ENCODE data around the gene LBH.
"Not testable (repeated sequence)": the region's sequence is repeated elsewhere in the genome, so short reads cannot be mapped to it uniquely, and the experiment has no call there.

The LBH gene

GRCh38 chr2:30261695-30262211 is 30.4 kb downstream of the LBH start:
- H3K4me3 ChIP-seq (ENCODE audit: low read depth, low read length): no peak overlapping the region

GRCh38 chr2:30262716-30263309 is 31.5 kb downstream of the LBH start:
- Histone ChIP-seq H3K4me1 (ENCODE audit: control insufficient read depth, insufficient read depth, low read length) (peaks cover 10% of the 10 kb centered on the region; the same call in 1 of the 2 replicates), H3K36me3 (ENCODE audit: control insufficient read depth, insufficient read depth, low read length) (peaks cover 13% of the 10 kb centered on the region), H3K4me3 (ENCODE audit: low read depth, low read length) (no peak overlapping the region), H3K9me3 (ENCODE audit: control insufficient read depth, insufficient read depth, low read length) (no peaks in the 10 kb centered on the region), H3K27me3 (ENCODE audit: control insufficient read depth, insufficient read depth, low read length) (no peaks in the 10 kb centered on the region), H3K9ac (ENCODE audit: low read depth, low read length) (no peak overlapping the region), H3K27ac (ENCODE audit: low read depth, low read length) (no peak overlapping the region)

More at GRCh38 chr2:30261695-30262211, 30.4 kb downstream of the LBH start:
- no peak overlapping the region for H3K27ac ChIP-seq (ENCODE audit: low read depth, low read length)
- H3K4me1 ChIP-seq (ENCODE audit: control insufficient read depth, insufficient read depth, low read length): peaks cover 3% of the 10 kb centered on the region; the same call in 1 of the 2 replicates
- no peaks in the 10 kb centered on the region for H3K9me3 ChIP-seq (ENCODE audit: control insufficient read depth, insufficient read depth, low read length)
- H3K27me3 ChIP-seq (ENCODE audit: control insufficient read depth, insufficient read depth, low read length): no peaks in the 10 kb centered on the region
- no peak overlapping the region for H3K9ac ChIP-seq (ENCODE audit: low read depth, low read length)
- peaks cover 17% of the 10 kb centered on the region for H3K36me3 ChIP-seq (ENCODE audit: control insufficient read depth, insufficient read depth, low read length)

- Histone ChIP-seq H3K4me1 (ENCODE audit: control insufficient read depth, insufficient read depth, low read length) (peaks cover 10% of the 10 kb centered on the region; the same call in 1 of the 2 replicates), H3K27ac (ENCODE audit: low read depth, low read length) (no peak overlapping the region), H3K36me3 (ENCODE audit: control insufficient read depth, insufficient read depth, low read length) (no peaks in the 10 kb centered on the region), H3K4me3 (ENCODE audit: low read depth, low read length) (no peak overlapping the region), H3K9me3 (ENCODE audit: control insufficient read depth, insufficient read depth, low read length) (no peaks in the 10 kb centered on the region), H3K27me3 (ENCODE audit: control insufficient read depth, insufficient read depth, low read length) (no peaks in the 10 kb centered on the region), H3K9ac (ENCODE audit: low read depth, low read length) (no peak overlapping the region)
These were observed 32.9 kb downstream of the LBH start for GRCh38 chr2:30264274-30264673.

- H3K27me3 ChIP-seq (ENCODE audit: control insufficient read depth, insufficient read depth, low read length): no peaks in the 10 kb centered on the region
- no peak overlapping the region for H3K27ac ChIP-seq (ENCODE audit: low read depth, low read length)
- peaks cover 10% of the 10 kb centered on the region; the same call in 1 of the 2 replicates for H3K4me1 ChIP-seq (ENCODE audit: control insufficient read depth, insufficient read depth, low read length)
- H3K9ac ChIP-seq (ENCODE audit: low read depth, low read length): no peak overlapping the region
- H3K36me3 ChIP-seq (ENCODE audit: control insufficient read depth, insufficient read depth, low read length): no peaks in the 10 kb centered on the region
- no peaks in the 10 kb centered on the region for H3K9me3 ChIP-seq (ENCODE audit: control insufficient read depth, insufficient read depth, low read length)
- no peak overlapping the region for H3K4me3 ChIP-seq (ENCODE audit: low read depth, low read length)
These were observed 34.0 kb downstream of the LBH start for GRCh38 chr2:30265052-30266015.

- Histone ChIP-seq H3K4me1 (ENCODE audit: control insufficient read depth, insufficient read depth, low read length) (peaks cover 10% of the 10 kb centered on the region; the same call in 1 of the 2 replicates), H3K27me3 (ENCODE audit: control insufficient read depth, insufficient read depth, low read length) (no peaks in the 10 kb centered on the region), H3K9me3 (ENCODE audit: control insufficient read depth, insufficient read depth, low read length) (no peaks in the 10 kb centered on the region), H3K27ac (ENCODE audit: low read depth, low read length) (no peak overlapping the region), H3K36me3 (ENCODE audit: control insufficient read depth, insufficient read depth, low read length) (no peaks in the 10 kb centered on the region), H3K4me3 (ENCODE audit: low read depth, low read length) (no peak overlapping the region), H3K9ac (ENCODE audit: low read depth, low read length) (no peak overlapping the region)
These were observed 34.8 kb downstream of the LBH start for GRCh38 chr2:30266051-30266621.

GRCh38 chr2:30266705-30267104 is 35.4 kb downstream of the LBH start:
- no peak overlapping the region for H3K27ac ChIP-seq (ENCODE audit: low read depth, low read length)
- H3K4me1 ChIP-seq (ENCODE audit: control insufficient read depth, insufficient read depth, low read length): peaks cover 10% of the 10 kb centered on the region; the same call in 1 of the 2 replicates

GRCh38 chr2:30267161-30267975 is 36.0 kb downstream of the LBH start:
- Histone ChIP-seq H3K9me3 (ENCODE audit: control insufficient read depth, insufficient read depth, low read length) (no peaks in the 10 kb centered on the region), H3K27me3 (ENCODE audit: control insufficient read depth, insufficient read depth, low read length) (no peaks in the 10 kb centered on the region), H3K27ac (ENCODE audit: low read depth, low read length) (no peak overlapping the region)

More at GRCh38 chr2:30266705-30267104, 35.4 kb downstream of the LBH start:
- H3K9me3 ChIP-seq (ENCODE audit: control insufficient read depth, insufficient read depth, low read length): no peaks in the 10 kb centered on the region
- no peak overlapping the region for H3K9ac ChIP-seq (ENCODE audit: low read depth, low read length)
- no peaks in the 10 kb centered on the region for H3K36me3 ChIP-seq (ENCODE audit: control insufficient read depth, insufficient read depth, low read length)
- no peaks in the 10 kb centered on the region for H3K27me3 ChIP-seq (ENCODE audit: control insufficient read depth, insufficient read depth, low read length)
- H3K4me3 ChIP-seq (ENCODE audit: low read depth, low read length): no peak overlapping the region

GRCh38 chr2:30268296-30268871 is 37.0 kb downstream of the LBH start:
- Histone ChIP-seq H3K27ac (ENCODE audit: low read depth, low read length) (no peak overlapping the region), H3K27me3 (ENCODE audit: control insufficient read depth, insufficient read depth, low read length) (no peaks in the 10 kb centered on the region), H3K9ac (ENCODE audit: low read depth, low read length) (no peak overlapping the region)

More at GRCh38 chr2:30267161-30267975, 36.0 kb downstream of the LBH start:
- Histone ChIP-seq H3K36me3 (ENCODE audit: control insufficient read depth, insufficient read depth, low read length) (no peaks in the 10 kb centered on the region), H3K4me1 (ENCODE audit: control insufficient read depth, insufficient read depth, low read length) (peaks cover 10% of the 10 kb centered on the region; the same call in 1 of the 2 replicates), H3K4me3 (ENCODE audit: low read depth, low read length) (no peak overlapping the region), H3K9ac (ENCODE audit: low read depth, low read length) (no peak overlapping the region)

GRCh38 chr2:30269114-30269770 is 37.9 kb downstream of the LBH start:
- H3K9ac ChIP-seq (ENCODE audit: low read depth, low read length); H3K27ac ChIP-seq (ENCODE audit: low read depth, low read length); H3K27me3 ChIP-seq (ENCODE audit: control insufficient read depth, insufficient read depth, low read length); H3K9me3 ChIP-seq (ENCODE audit: control insufficient read depth, insufficient read depth, low read length); H3K4me3 ChIP-seq (ENCODE audit: low read depth, low read length); H3K36me3 ChIP-seq (ENCODE audit: control insufficient read depth, insufficient read depth, low read length): not testable (repeated sequence)
- peaks cover 10% of the 10 kb centered on the region; the same call in 1 of the 2 replicates for H3K4me1 ChIP-seq (ENCODE audit: control insufficient read depth, insufficient read depth, low read length)

More at GRCh38 chr2:30268296-30268871, 37.0 kb downstream of the LBH start:
- Histone ChIP-seq H3K4me1 (ENCODE audit: control insufficient read depth, insufficient read depth, low read length) (peaks cover 10% of the 10 kb centered on the region; the same call in 1 of the 2 replicates), H3K4me3 (ENCODE audit: low read depth, low read length) (no peak overlapping the region), H3K9me3 (ENCODE audit: control insufficient read depth, insufficient read depth, low read length) (no peaks in the 10 kb centered on the region), H3K36me3 (ENCODE audit: control insufficient read depth, insufficient read depth, low read length) (no peaks in the 10 kb centered on the region)
